Posterior vena cava (tissue), 2 donors: ENCODE results near the gene CBX3. TPM values are rescaled to one million over a fixed set of nuclear protein-coding genes. Genes with fewer than 3 reads are reported as not detected.
"Not testable (repeated sequence)": the region's sequence is repeated elsewhere in the genome, so short reads cannot be mapped to it uniquely, and the experiment has no call there.

Source experiments
- DNase-seq: peaks from one replicate; pipeline ENCODE4 v3.0.0-alpha.2; 2020; ENCODE audit warnings: low spot score
- intact Hi-C, 2 donors: fragments of 100-400 bp; cut with DNase I; formaldehyde crosslinking; loops; one replicate each; pipeline versions ENCODE4 v1.14.1 to v1.14.2; 2022 to 2023
- total RNA-seq, 2 donors: library from RNA; stranded (reverse); fragmentation: NEBNext Ultra II Directional; extraction: Animal tissue kit (Norgen Biotek cat#: 25700); gene quantifications; one replicate each; pipeline ENCODE4 v1.2.1, GENCODE V29; 2021
- donor health status: DM: yes; HTN: yes; CAD: no.
- donor health status: DM: yes; HTN: yes; CAD: no.

CBX3 gene
- total RNA-seq, 2 donors from 2014 or later, result 74.2 to 94.8 TPM

DNA sequence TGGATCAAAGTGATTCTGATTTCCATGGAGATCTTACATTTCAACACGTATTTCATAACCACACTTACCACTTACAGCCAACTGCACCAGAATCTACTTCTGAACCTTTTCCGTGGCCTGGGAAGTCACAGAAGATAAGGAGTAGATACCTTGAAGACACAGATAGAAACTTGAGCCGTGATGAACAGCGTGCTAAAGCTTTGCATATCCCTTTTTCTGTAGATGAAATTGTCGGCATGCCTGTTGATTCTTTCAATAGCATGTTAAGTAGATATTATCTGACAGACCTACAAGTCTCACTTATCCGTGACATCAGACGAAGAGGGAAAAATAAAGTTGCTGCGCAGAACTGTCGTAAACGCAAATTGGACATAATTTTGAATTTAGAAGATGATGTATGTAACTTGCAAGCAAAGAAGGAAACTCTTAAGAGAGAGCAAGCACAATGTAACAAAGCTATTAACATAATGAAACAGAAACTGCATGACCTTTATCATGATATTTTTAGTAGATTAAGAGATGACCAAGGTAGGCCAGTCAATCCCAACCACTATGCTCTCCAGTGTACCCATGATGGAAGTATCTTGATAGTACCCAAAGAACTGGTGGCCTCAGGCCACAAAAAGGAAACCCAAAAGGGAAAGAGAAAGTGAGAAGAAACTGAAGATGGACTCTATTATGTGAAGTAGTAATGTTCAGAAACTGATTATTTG lies 16.3 kb upstream of the CBX3 start:
- intact Hi-C loops, result no loop called here
- DNase-seq, result no peak

DNA sequence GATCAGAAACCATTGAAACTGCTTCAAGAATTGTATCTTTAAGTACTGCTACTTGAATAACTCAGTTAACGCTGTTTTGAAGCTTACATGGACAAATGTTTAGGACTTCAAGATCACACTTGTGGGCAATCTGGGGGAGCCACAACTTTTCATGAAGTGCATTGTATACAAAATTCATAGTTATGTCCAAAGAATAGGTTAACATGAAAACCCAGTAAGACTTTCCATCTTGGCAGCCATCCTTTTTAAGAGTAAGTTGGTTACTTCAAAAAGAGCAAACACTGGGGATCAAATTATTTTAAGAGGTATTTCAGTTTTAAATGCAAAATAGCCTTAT lies 15.7 kb upstream of the CBX3 start:
- intact Hi-C loops, result no loop called here
- DNase-seq, result no peak

DNA sequence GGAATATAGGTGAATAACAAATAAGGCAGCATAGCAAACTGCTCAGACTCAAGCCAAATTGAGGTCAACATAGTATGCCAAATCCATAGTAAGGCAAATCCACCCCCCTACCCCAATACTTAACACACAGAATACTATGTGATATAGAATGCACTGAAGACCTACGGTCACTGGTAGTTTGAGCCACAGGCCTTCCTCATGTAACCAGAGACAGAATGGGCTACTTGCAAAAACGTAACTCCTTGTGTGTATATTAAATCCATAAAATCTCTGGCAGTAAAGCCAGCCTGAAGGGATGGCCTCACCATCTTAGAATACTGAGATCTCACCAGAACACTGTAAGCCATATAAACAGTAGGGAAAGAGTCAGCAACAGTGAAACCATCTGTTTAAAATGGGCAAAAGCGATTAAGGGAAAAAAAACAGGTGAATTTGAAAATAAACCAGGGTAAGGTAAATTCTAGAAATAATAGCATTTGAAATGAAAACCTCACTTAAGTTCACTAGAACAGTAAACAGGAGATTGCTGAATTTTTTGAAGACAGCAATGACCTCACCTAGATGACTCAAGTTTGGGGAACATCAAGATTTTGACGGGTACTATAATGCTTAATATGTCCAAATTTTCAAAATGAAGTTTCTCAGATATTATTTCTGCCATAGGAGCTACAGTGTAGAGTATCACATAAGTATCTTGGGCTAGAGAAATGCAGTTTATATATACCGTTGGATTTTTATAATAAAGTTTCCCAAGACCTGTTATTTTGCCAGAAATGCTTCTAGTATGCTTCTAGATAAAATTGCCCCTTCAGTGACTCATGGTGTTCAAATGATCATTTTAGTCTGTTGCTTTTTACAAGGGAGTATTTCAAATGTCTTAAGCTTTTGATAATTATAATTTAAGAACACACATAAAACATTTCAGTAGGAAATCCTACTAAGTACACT lies 14.9 kb upstream of the CBX3 start:
- DNase-seq, result no peak
- intact Hi-C loops, result no loop called here

DNA sequence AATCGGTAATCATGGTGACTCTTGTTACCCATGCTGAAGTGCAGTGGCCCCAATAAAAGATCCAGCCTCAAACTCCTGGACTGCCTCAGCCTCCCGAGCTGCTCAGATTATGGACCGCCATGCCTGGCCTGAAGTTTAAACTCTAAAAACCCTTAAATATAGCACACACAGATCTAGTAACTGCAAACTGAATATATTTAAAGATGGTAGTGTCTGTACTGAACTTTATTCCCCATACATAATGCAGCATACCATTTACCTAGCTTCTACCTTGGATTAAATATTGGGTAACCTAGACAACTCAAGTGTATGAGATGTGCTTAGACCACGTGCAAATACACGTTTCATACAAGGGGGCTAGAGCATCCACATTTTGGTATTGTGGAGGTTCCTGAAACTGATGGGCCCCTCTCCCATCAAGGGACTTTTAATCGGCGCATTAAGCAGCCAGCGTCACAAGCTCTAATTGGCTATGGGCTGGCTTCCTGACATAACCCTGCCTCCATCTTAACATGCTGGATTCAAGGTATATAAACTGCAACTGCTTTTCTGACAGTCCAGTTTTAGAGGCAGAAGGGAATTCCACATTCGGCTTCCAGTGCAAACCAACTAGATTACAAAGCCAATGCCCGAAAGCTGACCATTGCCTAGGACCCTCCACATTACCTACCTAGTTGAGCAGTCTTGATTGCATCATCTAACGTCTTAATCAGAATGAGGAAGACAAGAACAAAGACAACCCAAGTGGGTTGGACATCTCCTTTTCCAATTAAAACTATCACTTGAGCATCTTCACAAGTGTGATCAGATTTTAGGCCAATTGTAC lies 14.0 kb upstream of the CBX3 start:
- intact Hi-C loops, result no loop called here

DNA sequence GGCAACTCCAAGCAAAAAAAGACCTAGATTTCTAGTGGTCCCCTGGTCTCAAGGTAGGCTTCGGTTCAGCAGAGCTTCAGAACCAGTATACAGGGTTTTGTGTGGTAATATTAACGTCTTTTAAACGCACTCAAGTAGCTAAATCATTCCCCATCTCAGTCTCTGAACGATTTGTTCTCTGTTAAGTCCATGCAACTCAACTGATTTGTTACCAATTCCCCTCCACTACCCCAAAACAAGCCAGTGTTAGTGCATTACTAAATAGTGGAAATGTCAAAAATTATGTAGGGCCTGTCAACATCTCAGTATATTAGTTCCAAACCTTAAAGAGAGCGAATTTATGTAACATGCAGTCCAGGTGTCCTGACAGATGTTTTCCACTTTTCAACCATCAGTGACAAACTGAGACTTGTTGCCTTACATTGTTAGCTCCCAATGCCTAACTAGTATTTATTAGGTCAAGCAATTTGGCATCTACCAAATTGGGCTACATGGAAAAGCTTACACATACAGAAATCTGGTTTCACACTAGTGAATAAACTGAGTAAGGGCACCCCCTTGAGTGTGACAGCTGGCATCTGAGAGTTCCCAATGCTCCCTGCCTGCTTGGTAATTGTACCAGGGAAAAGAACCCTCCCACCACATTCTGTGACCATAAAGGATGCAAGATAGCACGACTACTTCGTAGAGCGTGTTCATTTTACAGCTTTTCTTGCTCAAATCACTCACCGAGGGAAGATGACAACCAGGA lies 13.2 kb upstream of the CBX3 start:
- intact Hi-C loops, result no loop called here

More for the DNA sequence above, 14.0 kb upstream of the CBX3 start:
- no peak for DNase-seq

DNA sequence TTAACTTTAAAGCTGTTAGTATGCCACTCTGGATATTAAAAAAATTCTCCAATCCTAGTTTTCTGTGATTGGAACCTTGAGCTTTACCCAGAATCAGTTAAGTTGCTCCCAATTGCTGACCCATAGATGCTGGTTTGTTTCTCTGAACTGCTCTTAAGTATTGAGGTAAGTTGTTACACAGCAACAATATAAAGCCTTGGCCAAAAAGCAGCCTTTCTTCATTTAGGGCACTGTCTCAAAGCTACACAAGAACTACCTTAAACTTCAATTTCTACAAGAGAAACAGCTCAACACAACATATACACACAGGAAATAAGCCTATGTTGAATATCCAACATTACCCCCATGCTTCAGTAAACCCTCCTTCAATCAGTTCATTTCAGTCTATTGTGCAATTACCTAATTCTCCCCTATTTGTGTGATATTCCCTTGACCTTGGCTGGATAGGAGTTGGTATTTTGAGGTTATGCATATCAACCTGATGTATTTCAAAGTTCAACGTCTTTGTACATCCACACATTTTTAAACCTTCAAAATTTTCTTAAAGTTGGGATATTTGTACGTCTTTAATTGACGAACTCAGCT lies 12.5 kb upstream of the CBX3 start:
- no peak for DNase-seq
- intact Hi-C loops, result no loop called here

More for the DNA sequence above, 13.2 kb upstream of the CBX3 start:
- DNase-seq, result no peak

DNA sequence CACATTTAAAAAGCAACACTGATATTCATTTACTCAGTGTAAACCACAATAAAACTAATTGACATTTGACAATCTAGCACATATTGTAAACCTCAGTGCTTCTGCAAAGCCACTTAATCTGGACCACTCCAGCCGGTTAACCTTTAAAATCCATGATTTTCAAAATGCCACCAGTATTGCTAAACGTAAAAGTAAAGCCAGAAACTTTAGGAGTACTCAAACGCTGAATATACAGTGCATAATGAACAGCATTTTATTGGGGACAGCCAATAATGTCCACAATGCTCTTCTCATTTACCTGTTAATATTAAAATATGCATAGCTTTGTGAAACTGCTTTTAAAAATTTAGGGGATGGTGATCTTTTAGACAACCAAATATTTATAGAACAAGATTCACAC lies 11.8 kb upstream of the CBX3 start:
- intact Hi-C loops, result loop anchor here in 1 of 2 donors (10.0 kb wide), 1 partner anchor 965 kb away; the partner anchor contains the start of genes HOXA3 and HOXA7
- no peak for DNase-seq

DNA sequence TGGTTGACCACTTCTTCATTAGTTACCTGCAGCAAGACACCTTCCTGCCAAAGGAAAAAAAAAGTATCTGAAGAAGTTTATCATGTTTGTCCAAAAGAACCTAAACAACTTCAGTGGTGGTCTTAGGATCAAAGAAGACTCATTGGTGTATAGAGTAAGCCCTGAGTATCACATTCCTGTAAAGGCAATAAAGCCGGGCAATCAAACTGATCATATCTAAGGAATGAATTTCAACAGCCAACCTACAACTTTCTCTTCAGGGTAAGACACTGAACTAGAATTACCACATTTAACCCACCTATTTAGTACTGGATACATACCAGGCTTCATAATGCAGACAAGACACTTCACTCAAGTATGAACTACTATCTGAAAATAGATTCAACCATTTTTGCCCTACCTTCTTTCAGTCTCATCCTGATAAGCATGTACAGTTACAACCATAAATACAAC lies 11.1 kb upstream of the CBX3 start:
- intact Hi-C loops, result loop anchor here in 1 of 2 donors (10.0 kb wide), 1 partner anchor 964 kb away; the partner anchor contains the start of genes HOXA3 and HOXA7
- DNase-seq, result no peak

DNA sequence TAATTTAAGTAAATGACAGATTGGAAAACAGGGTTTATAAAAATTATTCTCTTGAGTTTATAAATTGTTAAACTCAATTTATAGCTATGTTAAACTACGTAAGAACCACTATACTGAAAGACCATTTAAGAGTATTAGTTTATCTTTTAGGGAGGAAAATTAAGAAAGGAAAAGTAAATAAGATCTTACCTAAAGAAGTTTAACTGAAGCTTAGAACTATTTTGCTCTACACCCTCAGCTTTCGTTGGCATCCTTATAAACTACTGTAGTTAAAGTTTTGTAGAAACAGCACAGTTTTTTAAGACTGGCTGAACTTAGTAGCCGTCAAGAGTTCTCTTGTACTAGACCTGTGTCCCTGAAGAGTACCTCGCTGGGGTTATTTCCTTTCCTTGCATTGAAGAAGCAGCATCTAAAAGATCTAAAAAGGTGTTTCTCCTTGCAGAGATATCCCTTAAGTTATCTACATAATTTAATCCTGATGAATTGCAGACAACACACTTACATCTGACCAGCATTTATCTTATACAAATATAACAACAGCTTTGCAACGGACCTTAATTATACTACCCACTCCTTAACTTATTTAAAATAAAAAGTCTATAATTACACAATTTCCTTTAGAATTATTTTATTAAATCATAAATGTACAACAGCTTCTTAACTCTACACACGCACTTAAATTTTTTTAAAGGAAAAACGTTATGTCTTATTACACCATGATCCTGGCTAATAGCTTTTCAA lies 10.1 kb upstream of the CBX3 start:
- intact Hi-C loops, result loop anchor here in 1 of 2 donors (10.0 kb wide), 1 partner anchor 963 kb away; the partner anchor contains the start of genes HOXA3 and HOXA7

DNA sequence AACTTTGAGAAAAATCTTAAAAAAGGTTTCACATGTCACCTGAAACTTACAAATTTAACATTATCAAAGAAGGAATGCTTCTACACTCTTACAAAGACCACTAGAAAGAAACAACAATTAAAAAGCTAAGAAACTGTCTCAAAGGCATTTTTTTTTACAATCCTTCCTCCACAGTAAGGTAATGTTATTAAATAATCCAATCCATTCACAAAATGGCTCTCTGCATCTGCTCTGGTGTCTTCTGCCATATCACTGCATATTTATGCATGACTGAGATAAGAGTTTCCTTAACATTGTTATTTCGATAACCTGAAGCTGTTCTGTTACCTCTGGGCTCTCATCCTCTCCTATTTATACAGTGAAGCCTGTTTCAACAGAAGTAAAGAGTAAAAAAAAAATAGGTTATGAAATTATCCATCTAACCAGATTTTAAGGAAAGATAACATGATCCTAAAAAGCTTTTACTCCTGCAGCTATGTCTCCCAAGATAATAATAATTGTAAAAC lies 9.5 kb upstream of the CBX3 start:
- no peak for DNase-seq
- intact Hi-C loops, result loop anchor here in 1 of 2 donors (10.0 kb wide), 1 partner anchor 963 kb away; the partner anchor contains the start of genes HOXA3 and HOXA7

More for the DNA sequence above, 10.1 kb upstream of the CBX3 start:
- no peak for DNase-seq

DNA sequence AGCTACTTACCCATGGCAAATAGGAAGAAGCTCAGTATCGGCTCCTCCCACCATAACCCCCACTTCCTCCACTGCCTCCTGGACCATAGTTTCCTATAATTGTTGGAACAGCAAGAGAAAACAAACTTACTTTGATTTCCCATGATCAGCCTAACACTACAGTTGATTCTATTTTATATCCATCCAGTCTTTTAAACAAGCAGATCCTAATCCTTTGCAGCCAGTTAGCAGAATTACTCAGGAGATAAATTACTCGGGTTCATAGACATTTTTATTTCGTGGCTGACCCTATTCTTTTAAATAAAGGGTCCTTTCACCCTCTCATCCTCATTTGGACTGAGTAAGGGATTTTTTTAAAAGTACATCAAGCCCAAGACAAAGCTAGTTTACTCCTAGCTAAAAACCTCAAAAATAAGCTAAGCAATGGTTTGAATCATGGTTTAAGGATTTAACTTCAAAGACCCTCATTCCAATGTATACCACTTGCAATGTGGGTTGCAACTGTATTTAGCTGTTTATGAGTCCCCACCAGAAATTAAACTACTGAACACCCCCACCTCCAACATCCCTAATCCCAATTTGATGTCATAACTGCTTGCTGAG lies 9.0 kb upstream of the CBX3 start:
- intact Hi-C loops, result loop anchor here in 1 of 2 donors (10.0 kb wide), 1 partner anchor 962 kb away; the partner anchor contains the start of genes HOXA3 and HOXA7
- no peak for DNase-seq

DNA sequence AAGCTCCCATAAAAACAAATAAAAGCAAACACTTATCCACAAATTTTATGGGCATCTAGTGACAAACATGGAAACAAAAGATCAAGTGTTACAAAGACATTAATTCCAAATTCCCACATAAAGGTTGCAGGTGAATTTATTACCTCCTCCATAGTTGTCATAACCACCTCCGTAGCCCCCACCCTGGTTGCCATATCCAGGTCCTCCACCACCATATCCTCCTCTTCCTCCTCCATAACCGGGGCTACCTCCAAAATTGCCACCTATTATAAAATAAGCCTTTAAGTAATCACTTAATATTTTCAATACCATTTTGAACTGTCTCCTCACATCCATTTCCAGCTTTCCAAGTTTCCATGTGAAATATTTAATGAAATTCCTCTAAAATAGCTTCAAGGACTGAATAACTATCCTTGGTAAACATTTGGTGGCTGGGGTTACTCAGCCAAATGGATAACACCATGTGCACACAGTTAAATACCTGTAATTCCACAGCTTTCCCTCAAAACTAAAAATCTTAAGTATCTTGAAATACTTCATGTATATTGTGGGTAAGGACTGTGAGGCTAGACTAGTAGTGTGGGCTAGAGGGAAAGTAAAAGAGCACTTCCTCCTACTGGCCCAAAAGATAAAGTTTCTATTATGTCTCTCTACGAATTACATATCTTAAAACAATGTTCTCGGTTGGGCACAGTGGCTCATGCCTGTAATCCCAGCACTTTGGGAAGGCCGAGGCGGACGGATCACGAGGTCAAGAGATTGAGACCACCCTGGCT lies 7.9 kb upstream of the CBX3 start:
- intact Hi-C loops, result loop anchor here in 1 of 2 donors (10.0 kb wide), 1 partner anchor 961 kb away; the partner anchor contains the start of genes HOXA3 and HOXA7
- DNase-seq, result no peak

DNA sequence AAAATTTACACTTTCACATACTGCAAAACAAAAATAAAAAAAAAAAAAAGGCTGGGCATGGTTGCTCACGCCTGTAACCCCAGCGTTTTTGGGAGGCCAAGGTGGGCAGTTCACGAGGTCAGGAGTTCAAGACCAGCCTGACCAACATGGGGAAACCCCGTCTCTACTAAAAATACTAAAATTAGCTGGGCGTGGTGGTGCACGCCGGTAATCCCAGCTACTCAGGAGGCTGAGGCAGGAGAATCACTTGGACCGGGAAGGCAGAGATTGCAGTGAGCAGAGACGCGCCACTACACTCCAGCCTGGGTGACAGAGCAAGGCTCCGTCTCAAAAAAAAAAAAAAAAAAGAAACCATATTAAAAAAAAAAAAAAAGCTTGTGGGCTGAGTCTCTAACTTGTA lies 6.8 kb upstream of the CBX3 start:
- intact Hi-C loops, result loop anchor here in 1 of 2 donors (10.0 kb wide), 1 partner anchor 960 kb away; the partner anchor contains the start of genes HOXA3 and HOXA7

DNA sequence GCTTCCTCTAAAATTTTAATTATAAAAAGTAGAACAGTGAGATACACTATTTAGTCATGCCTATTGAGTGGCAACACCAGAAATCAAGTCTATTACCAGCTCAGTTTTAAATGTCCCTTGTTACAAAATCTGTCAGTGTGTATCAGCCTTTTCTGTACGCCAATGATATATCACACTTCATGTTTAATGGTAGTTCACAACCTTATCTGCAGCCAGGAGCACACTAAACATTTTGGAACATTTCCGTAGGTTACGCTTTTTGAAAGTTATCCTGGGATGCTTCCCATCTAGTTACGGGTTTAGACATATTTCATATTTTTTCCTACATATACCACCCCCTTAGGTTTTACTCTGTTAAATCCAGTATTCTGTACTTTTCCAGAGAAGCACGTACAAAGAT lies 6.4 kb upstream of the CBX3 start:
- intact Hi-C loops, result loop anchor here in 1 of 2 donors (10.0 kb wide), 1 partner anchor 960 kb away; the partner anchor contains the start of genes HOXA3 and HOXA7
- no peak for DNase-seq

More for the DNA sequence above, 6.8 kb upstream of the CBX3 start:
- not testable (repeated sequence) for DNase-seq

DNA sequence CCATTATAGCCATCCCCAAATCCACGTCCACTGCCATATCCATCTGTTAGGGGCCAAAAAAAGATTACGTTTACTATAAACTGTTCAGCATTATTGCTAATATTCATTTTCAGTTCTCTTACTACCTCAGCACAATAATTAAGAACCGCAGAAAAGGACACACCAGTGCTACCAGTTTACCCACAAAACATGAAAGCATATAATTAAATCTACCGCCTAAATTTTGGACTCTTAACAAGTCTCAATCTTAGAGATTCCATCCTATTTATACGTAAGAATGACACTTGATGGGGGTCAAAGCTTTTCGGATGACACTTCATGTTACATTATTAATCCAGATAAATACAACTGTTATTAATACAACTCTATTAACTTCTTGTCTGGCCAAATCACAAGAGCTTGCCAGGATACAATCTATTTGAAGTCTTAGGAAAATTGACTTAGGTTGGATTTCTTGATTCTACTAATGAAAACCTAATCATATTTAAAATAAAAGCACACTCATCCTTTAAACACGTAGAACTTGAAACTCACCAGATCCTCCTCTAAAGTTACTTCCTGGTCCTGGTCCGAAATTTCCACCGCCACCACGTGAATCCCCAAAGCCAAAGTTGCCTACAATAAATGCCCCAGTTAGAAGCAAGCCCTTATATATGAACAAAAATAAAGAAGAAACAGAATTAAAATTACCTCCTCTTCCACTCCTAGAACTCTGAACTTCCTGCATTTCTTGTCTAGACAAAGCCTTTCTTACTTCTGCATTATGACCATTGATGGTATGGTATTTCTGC lies 5.5 kb upstream of the CBX3 start:
- intact Hi-C loops, result loop anchor here in 1 of 2 donors (10.0 kb wide), 1 partner anchor 959 kb away; the partner anchor contains the start of genes HOXA3 and HOXA7
- no peak for DNase-seq
